Astrocyte (in vitro differentiated cells and primary cell): ENCODE data around the gene ADGRA3. TPM values are rescaled to one million over a fixed set of nuclear protein-coding genes. Genes with fewer than 3 reads are reported as not detected.

Experiments used
- DNase-seq: peaks from one replicate; pipeline ENCODE4 v3.0.0-alpha.2; 2010; ENCODE audit warnings: low read depth
- FAIRE-seq: peaks from 2 replicates; lab custom pipeline; 2011; peaks lifted over from hg19 to GRCh38; lab: Jason Lieb, UNC
- H2AFZ ChIP-seq: 2 replicates; pipeline ENCODE4 v1.6.0; 2012; ENCODE audit warnings: low read depth, low read length, inconsistent platforms
- H3K27ac ChIP-seq: 2 replicates; pipeline ENCODE4 v1.5.1; 2011; ENCODE audit warnings: low read depth, low read length, inconsistent platforms
- H3K27me3 ChIP-seq: 2 replicates; pipeline ENCODE4 v1.6.0; 2011; ENCODE audit warnings: low read length, inconsistent platforms; ENCODE audit not compliant: insufficient read depth
- H3K36me3 ChIP-seq: 2 replicates; pipeline ENCODE4 v1.5.1; 2011; ENCODE audit warnings: low read length, inconsistent platforms; ENCODE audit not compliant: insufficient read depth
- H3K4me1 ChIP-seq: 2 replicates; pipeline ENCODE4 v1.5.1; 2011; ENCODE audit warnings: low read length, inconsistent platforms; ENCODE audit not compliant: insufficient read depth
- H3K4me2 ChIP-seq: 2 replicates; pipeline ENCODE4 v1.6.0; 2012; ENCODE audit warnings: low read length, inconsistent platforms
- H3K4me3 ChIP-seq: 2 replicates; pipeline ENCODE4 v1.5.1; 2011; ENCODE audit warnings: low read depth, mild to moderate bottlenecking, low read length, inconsistent platforms; ENCODE audit not compliant: insufficient read depth
- H3K79me2 ChIP-seq: 2 replicates; pipeline ENCODE4 v1.6.0; 2012; ENCODE audit warnings: mild to moderate bottlenecking, low read length, inconsistent platforms; ENCODE audit not compliant: insufficient read depth
- H3K9ac ChIP-seq: 2 replicates; pipeline ENCODE4 v1.6.0; 2012; ENCODE audit warnings: mild to moderate bottlenecking, low read length, inconsistent platforms
- H3K9me3 ChIP-seq: 2 replicates; pipeline ENCODE4 v1.5.1; 2012; ENCODE audit warnings: low read depth, mild to moderate bottlenecking, low read length, inconsistent platforms; ENCODE audit not compliant: insufficient read depth
- H4K20me1 ChIP-seq: 2 replicates; pipeline ENCODE4 v1.6.0; 2012; ENCODE audit warnings: low read length, inconsistent platforms; ENCODE audit not compliant: insufficient read depth
- H3K27ac Mint-ChIP-seq: one replicate; pipeline ENCODE4 v1.8.0; 2021; ENCODE audit warnings: mild to moderate bottlenecking, mixed read lengths; ENCODE audit not compliant: unreplicated experiment
- H3K27me3 Mint-ChIP-seq: one replicate; pipeline ENCODE4 v1.8.0; 2021; ENCODE audit warnings: low read depth, mixed read lengths; ENCODE audit not compliant: unreplicated experiment
- H3K36me3 Mint-ChIP-seq: one replicate; pipeline ENCODE4 v1.8.0; 2021; ENCODE audit warnings: low read depth, mixed read lengths; ENCODE audit not compliant: unreplicated experiment
- H3K4me1 Mint-ChIP-seq: one replicate; pipeline ENCODE4 v1.8.0; 2021; ENCODE audit warnings: low read depth, mixed read lengths; ENCODE audit not compliant: unreplicated experiment
- H3K4me3 Mint-ChIP-seq: one replicate; pipeline ENCODE4 v1.8.0; 2021; ENCODE audit warnings: mild to moderate bottlenecking, moderate library complexity, mixed read lengths; ENCODE audit not compliant: unreplicated experiment
- H3K9me3 Mint-ChIP-seq: one replicate; pipeline ENCODE4 v1.8.0; 2021; ENCODE audit warnings: mild to moderate bottlenecking, mixed read lengths; ENCODE audit not compliant: unreplicated experiment
- CTCF ChIP-seq: IDR thresholded peaks from 2 replicates; pipeline ENCODE4 v1.5.1; 2011; ENCODE audit warnings: low read depth, mild to moderate bottlenecking, inconsistent platforms, low read length, moderate library complexity; ENCODE audit not compliant: insufficient read depth
- EZH2 ChIP-seq: IDR thresholded peaks from 2 replicates; pipeline ENCODE4 v1.6.1; 2012; ENCODE audit warnings: mild to moderate bottlenecking, low read length, inconsistent platforms; ENCODE audit not compliant: insufficient read depth
- total RNA-seq: library from RNA; stranded (reverse); gene quantifications from 2 replicates; pipeline ENCODE4 v1.2.1, GENCODE V29; 2021

The ADGRA3 gene
- total RNA-seq, 1 donor from 2014 or later, result 27.3 TPM

- Histone ChIP-seq H3K27ac (no peak overlapping the region), H3K9ac (no peak overlapping the region), H3K4me3 (no peak overlapping the region), H3K36me3 (no peaks in the 10 kb centered on the region), H3K27me3 (no peaks in the 10 kb centered on the region), H3K4me2 (no peak overlapping the region), H3K79me2 (peaks cover 52% of the 10 kb centered on the region), H2AFZ (no peak overlapping the region), H3K9me3 (no peaks in the 10 kb centered on the region), H3K4me1 (peaks cover 20% of the 10 kb centered on the region), H4K20me1 (peaks cover 15% of the 10 kb centered on the region)
- TF ChIP-seq CTCF (no peak), EZH2 (no peak)
- Mint-ChIP-seq H3K36me3 (no peaks in the 10 kb centered on the region), H3K27ac (peak overlapping the region; percentile 5), H3K9me3 (no peaks in the 10 kb centered on the region), H3K27me3 (no peaks in the 10 kb centered on the region), H3K4me3 (no peak overlapping the region), H3K4me1 (peaks cover 42% of the 10 kb centered on the region)
- no peak for FAIRE-seq
- DNase-seq, result no peak
Observed at GRCh38 chr4:22480675-22481327, 35.1 kb downstream of the ADGRA3 start.

GRCh38 chr4:22478426-22478825, 37.4 kb downstream of the ADGRA3 start:
- Histone ChIP-seq H3K9ac (no peak overlapping the region), H3K4me3 (no peak overlapping the region), H3K4me1 (peaks cover 24% of the 10 kb centered on the region), H3K9me3 (no peaks in the 10 kb centered on the region), H3K4me2 (no peak overlapping the region), H3K79me2 (peaks cover 43% of the 10 kb centered on the region), H3K27ac (no peak overlapping the region), H3K36me3 (no peaks in the 10 kb centered on the region), H3K27me3 (no peaks in the 10 kb centered on the region), H4K20me1 (peaks cover 7% of the 10 kb centered on the region), H2AFZ (no peak overlapping the region)
- H3K4me1 Mint-ChIP-seq, result peaks cover 41% of the 10 kb centered on the region
- DNase-seq (no peak), FAIRE-seq (no peak)
- no peaks in the 10 kb centered on the region for H3K9me3 Mint-ChIP-seq
- H3K36me3 Mint-ChIP-seq, result no peaks in the 10 kb centered on the region
- H3K27ac Mint-ChIP-seq, result no peak overlapping the region
- TF ChIP-seq CTCF (no peak), EZH2 (no peak)
- no peak overlapping the region for H3K4me3 Mint-ChIP-seq
- no peaks in the 10 kb centered on the region for H3K27me3 Mint-ChIP-seq

DNA sequence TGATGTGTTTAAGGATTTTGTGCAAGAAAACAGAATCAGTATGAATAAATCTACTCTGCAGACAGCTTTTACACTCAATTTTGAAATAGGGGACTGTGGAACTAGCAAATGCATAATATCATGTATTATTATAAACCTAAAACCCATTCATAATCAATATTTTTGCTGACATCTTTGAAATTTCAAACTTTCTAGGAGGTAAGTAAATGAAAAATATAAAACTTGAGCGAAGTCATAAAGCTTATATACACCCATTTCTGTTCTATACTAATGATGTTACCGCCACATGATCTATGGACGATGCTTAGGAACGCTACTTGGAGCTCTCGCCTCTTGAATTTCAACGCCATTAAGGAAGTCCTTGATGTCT, 38.1 kb downstream of the ADGRA3 start:
- FAIRE-seq (no peak), DNase-seq (no peak)
- Histone ChIP-seq H3K9me3 (no peaks in the 10 kb centered on the region), H3K27me3 (no peaks in the 10 kb centered on the region), H3K79me2 (peaks cover 40% of the 10 kb centered on the region), H4K20me1 (peaks cover 2% of the 10 kb centered on the region), H2AFZ (no peak overlapping the region), H3K9ac (no peak overlapping the region), H3K36me3 (no peaks in the 10 kb centered on the region), H3K4me3 (no peak overlapping the region), H3K4me2 (no peak overlapping the region), H3K4me1 (peaks cover 25% of the 10 kb centered on the region), H3K27ac (no peak overlapping the region)
- no peak overlapping the region for H3K27ac Mint-ChIP-seq
- no peak overlapping the region for H3K4me3 Mint-ChIP-seq
- H3K27me3 Mint-ChIP-seq, result no peaks in the 10 kb centered on the region
- H3K36me3 Mint-ChIP-seq, result no peaks in the 10 kb centered on the region
- H3K4me1 Mint-ChIP-seq, result peaks cover 38% of the 10 kb centered on the region
- no peaks in the 10 kb centered on the region for H3K9me3 Mint-ChIP-seq
- no peak for TF ChIP-seq EZH2
- TF ChIP-seq CTCF, result no peak
